HG02610 (cell line): ENCODE measurements around the gene SELENOS.
"Not testable (repeated sequence)": the region's sequence is repeated elsewhere in the genome, so short reads cannot be mapped to it uniquely, and the experiment has no call there.

Source experiments
- ATAC-seq: cut with Tn5 transposase; IDR thresholded peaks from one replicate; pipeline ENCODE4 v1.9.1; 2021; ENCODE audit warnings: mild to moderate bottlenecking, moderate library complexity; ENCODE audit not compliant: unreplicated experiment

Gene SELENOS

GRCh38 chr15:101310161-101310480, 32.8 kb upstream of the SELENOS start:
- no peak for ATAC-seq

- no peak for ATAC-seq
These were observed 32.3 kb upstream of the SELENOS start for GRCh38 chr15:101309436-101310160.

- no peak for ATAC-seq
These were observed 31.5 kb upstream of the SELENOS start for GRCh38 chr15:101308604-101309435.

- no peak for ATAC-seq
These were observed 30.8 kb upstream of the SELENOS start for GRCh38 chr15:101307897-101308603.

- no peak for ATAC-seq
These were observed 30.0 kb upstream of the SELENOS start for GRCh38 chr15:101307048-101307896.

GRCh38 chr15:101306341-101307047, 29.2 kb upstream of the SELENOS start:
- no peak for ATAC-seq

- no peak for ATAC-seq
These were observed 28.6 kb upstream of the SELENOS start for GRCh38 chr15:101305820-101306255.

- ATAC-seq: no peak
These were observed 26.1 kb upstream of the SELENOS start for GRCh38 chr15:101303408-101303807.

GRCh38 chr15:101296418-101297405, 19.4 kb upstream of the SELENOS start:
- no peak for ATAC-seq

- no peak for ATAC-seq
These were observed 18.4 kb upstream of the SELENOS start for GRCh38 chr15:101295607-101296161.

- ATAC-seq: peak; percentile 72
These were observed 17.7 kb upstream of the SELENOS start, which contains the start of gene SNRPA1 for GRCh38 chr15:101294731-101295606. TSS of gene SNRPA1 (minus strand) at chr15:101295248. CDS start at chr15:101295178, 70 bp downstream.

GRCh38 chr15:101293122-101293521, 15.8 kb upstream of the SELENOS start:
- no peak for ATAC-seq

GRCh38 chr15:101288905-101289513, 11.7 kb upstream of the SELENOS start:
- no peak for ATAC-seq

- ATAC-seq: not testable (repeated sequence)
These were observed 10.1 kb upstream of the SELENOS start for GRCh38 chr15:101287342-101287741.

- no peak for ATAC-seq
These were observed 9.3 kb upstream of the SELENOS start for GRCh38 chr15:101286471-101287114.

- no peak for ATAC-seq
These were observed 6.6 kb upstream of the SELENOS start for GRCh38 chr15:101283931-101284330.

GRCh38 chr15:101280007-101280406, 2.7 kb upstream of the SELENOS start:
- ATAC-seq: no peak
